ENCODE measurements around the gene SRCAP. TPM values are rescaled to one million over a fixed set of nuclear protein-coding genes. Genes with fewer than 3 reads are reported as not detected.

The SRCAP gene
- polyA plus RNA-seq, 1 experiment, result 3.1 TPM

- Histone ChIP-seq H3K27ac (ENCODE audit: low read depth, low read length) (no peak overlapping the region), H3K9me3 (ENCODE audit: control insufficient read depth, insufficient read depth, low read length) (no peaks in the 10 kb centered on the region; the same call in 1 of the 2 replicates), H3K4me3 (ENCODE audit: low read depth, low read length) (no peak overlapping the region), H3K27me3 (ENCODE audit: control insufficient read depth, insufficient read depth, low read length) (no peaks in the 10 kb centered on the region)
- DNase-seq (ENCODE audit: low read depth, low spot score), result no peak
- ChIA-PET CTCF (interaction anchor here (0.8 kb wide), 1 partner anchor 55 kb away, joined by 3 read pairs; no protein-coding TSS in a partner anchor), POLR2A (interaction anchor here (1.0 kb wide), 1 partner anchor 12 kb away, joined by 3 read pairs; the partner anchor contains the start of gene PHKG2)
- TF ChIP-seq CTCF (IDR thresholded peaks at IDR 0.05; ENCODE audit: low read depth, low read length), result no peak
Observed at GRCh38 chr16:30760001-30760559, 61.1 kb downstream of the SRCAP start.

GRCh38 chr16:30760577-30761426 lies 61.8 kb downstream of the SRCAP start:
- no peaks in the 10 kb centered on the region; the same call in 1 of the 2 replicates for H3K9me3 ChIP-seq (ENCODE audit: control insufficient read depth, insufficient read depth, low read length)
- ChIA-PET CTCF (interaction anchor here (0.8 kb wide), 1 partner anchor 54 kb away, joined by 3 read pairs; no protein-coding TSS in a partner anchor), POLR2A (interaction anchor here (1.0 kb wide), 1 partner anchor 13 kb away, joined by 3 read pairs; the partner anchor contains the start of gene PHKG2)
- DNase-seq (ENCODE audit: low read depth, low spot score), result no peak
- no peak for TF ChIP-seq CTCF (IDR thresholded peaks at IDR 0.05; ENCODE audit: low read depth, low read length)
- H3K4me3 ChIP-seq (ENCODE audit: low read depth, low read length), result peak overlapping the region; percentile 94
- no peaks in the 10 kb centered on the region for H3K27me3 ChIP-seq (ENCODE audit: control insufficient read depth, insufficient read depth, low read length)
- H3K27ac ChIP-seq (ENCODE audit: low read depth, low read length), result peak overlapping the region; percentile 68

- Histone ChIP-seq H3K9me3 (ENCODE audit: control insufficient read depth, insufficient read depth, low read length) (no peaks in the 10 kb centered on the region; the same call in 1 of the 2 replicates), H3K27ac (ENCODE audit: low read depth, low read length) (peak overlapping the region; percentile 68), H3K27me3 (ENCODE audit: control insufficient read depth, insufficient read depth, low read length) (no peaks in the 10 kb centered on the region), H3K4me3 (ENCODE audit: low read depth, low read length) (peak overlapping the region; percentile 94)
- no peak for TF ChIP-seq CTCF (IDR thresholded peaks at IDR 0.05; ENCODE audit: low read depth, low read length)
- no peak for DNase-seq (ENCODE audit: low read depth, low spot score)
- CTCF ChIA-PET, result no interaction called here
- POLR2A ChIA-PET, result interaction anchor here (0.5 kb wide), 1 partner anchor 41 kb away, joined by 3 read pairs; no protein-coding TSS in a partner anchor
Observed at GRCh38 chr16:30761427-30761927, 62.5 kb downstream of the SRCAP start.

- ChIA-PET CTCF (interaction anchor here (0.6 to 1.0 kb wide), 2 partner anchors 52 to 139 kb away, joined by 3 to 5 read pairs; no protein-coding TSS in a partner anchor), POLR2A (interaction anchor here (0.5 to 0.7 kb wide), 2 partner anchors 25 to 42 kb away, joined by 3 read pairs; partner anchors contain the start of gene ZNF629)
- Histone ChIP-seq H3K27ac (ENCODE audit: low read depth, low read length) (peak within 1 kb of the TSS; percentile 68), H3K27me3 (ENCODE audit: control insufficient read depth, insufficient read depth, low read length) (no peaks in the 10 kb centered on the region), H3K4me3 (ENCODE audit: low read depth, low read length) (peak within 1 kb of the TSS; percentile 94), H3K9me3 (ENCODE audit: control insufficient read depth, insufficient read depth, low read length) (no peaks in the 10 kb centered on the region; the same call in 1 of the 2 replicates)
- DNase-seq (ENCODE audit: low read depth, low spot score), result peak; percentile 94
- no peak for TF ChIP-seq CTCF (IDR thresholded peaks at IDR 0.05; ENCODE audit: low read depth, low read length)
Observed at GRCh38 chr16:30761928-30762902, 63.2 kb downstream of the SRCAP start, which contains the start of the genes CFAP119 and RNF40. CFAP119 (minus strand) TSS chr16:30762062; CDS start chr16:30761748, 314 bp downstream. RNF40 (plus strand) TSS chr16:30762322; CDS start chr16:30762546, 224 bp downstream.

Data from AG04450 (cell line).